Myocyte (in vitro differentiated cells): ENCODE measurements around the gene FBXO9. TPM values are rescaled to one million over a fixed set of nuclear protein-coding genes. Genes with fewer than 3 reads are reported as not detected.

Experiments
- DNase-seq: peaks from one replicate; pipeline ENCODE4 v3.0.0-alpha.2; 2012; ENCODE audit warnings: low read depth
- total RNA-seq: library from RNA; depleted of rRNA; stranded (reverse); fragments of >200 nt; gene quantifications from 2 replicates; pipeline ENCODE4 v1.2.3, GENCODE V29; 2014

Gene FBXO9
- total RNA-seq, 1 donor from 2014 or later, result 46.2 TPM

DNA sequence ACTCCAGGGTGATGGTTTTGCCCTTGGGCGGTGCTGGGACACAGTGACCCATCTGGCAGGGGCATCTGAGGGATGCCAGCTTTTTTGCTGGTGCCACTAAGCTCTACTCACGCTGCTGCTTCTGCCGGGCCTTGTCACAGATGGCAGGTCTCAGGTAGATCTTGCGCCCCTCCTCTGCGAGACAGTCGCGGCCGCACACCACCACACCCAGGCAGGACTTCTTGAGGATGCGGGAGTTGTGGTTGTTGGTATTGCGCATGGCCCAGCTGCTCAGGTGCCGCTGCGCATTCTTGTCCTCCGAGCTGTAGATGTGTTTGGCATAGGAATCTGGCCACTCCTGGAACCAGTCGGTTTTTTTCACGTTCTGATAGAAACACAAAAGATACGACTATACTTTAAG lies 68.8 kb downstream of the FBXO9 start:
- no peak for DNase-seq

GRCh38 chr6:53134601-53135235 lies 69.5 kb downstream of the FBXO9 start:
- no peak for DNase-seq

- no peak for DNase-seq
Observed at GRCh38 chr6:53136000-53136609, 70.9 kb downstream of the FBXO9 start.

- no peak for DNase-seq
Observed at GRCh38 chr6:53139841-53140413, 74.7 kb downstream of the FBXO9 start.

DNA sequence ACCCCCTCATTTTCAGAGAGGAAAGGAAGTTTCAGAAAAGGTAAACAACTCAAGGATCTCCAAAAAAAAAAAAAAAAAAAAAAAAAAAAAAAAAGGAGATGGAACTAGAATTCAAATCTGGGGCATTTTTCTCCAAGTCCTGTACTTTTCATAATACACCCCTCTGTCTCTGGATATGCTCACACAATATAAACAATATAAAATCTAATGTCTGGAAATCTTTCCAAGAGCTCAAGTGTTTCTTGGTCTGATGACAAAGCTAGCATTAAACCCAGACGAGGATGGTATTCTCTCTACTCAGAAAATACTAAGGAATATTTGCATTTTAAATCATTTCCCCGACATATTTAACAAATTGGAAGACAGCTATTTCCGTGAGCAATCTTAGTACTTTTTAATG lies 77.6 kb downstream of the FBXO9 start:
- DNase-seq, result no peak

- DNase-seq, result no peak
Observed at GRCh38 chr6:53143710-53144109, 78.5 kb downstream of the FBXO9 start.

- DNase-seq, result no peak
Observed at GRCh38 chr6:53144802-53145201, 79.6 kb downstream of the FBXO9 start.

DNA sequence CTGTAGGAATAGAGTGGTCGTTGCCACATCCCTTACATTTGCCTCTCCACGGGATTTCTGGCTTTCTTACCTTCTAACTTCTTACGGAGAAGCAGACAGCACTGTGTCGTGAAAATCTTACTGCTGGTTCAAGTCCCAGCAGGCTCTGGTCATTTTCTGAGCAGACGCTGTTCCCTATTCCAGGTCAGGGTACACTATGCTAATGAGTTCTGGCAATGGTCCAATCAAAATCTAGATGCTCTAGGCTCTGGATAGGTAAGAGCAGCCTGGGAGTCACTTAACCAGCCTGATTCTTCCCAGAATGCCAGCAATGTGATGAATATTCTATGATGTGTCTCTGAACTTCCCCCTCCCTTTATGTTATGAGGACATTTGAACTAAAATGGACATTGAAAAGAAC lies 83.5 kb downstream of the FBXO9 start, which contains the start of gene GCM1:
Gene GCM1, minus strand, starts transcription at position 158 of the 400 bp plus-strand sequence. CDS start 3,209 bp downstream, outside the sequence.
- no peak for DNase-seq

Other genes with a start within 250 kb of the FBXO9 start
- gene GSTA5, start 224.6 kb upstream of the FBXO9 start, total RNA-seq, result not detected in 2 replicates
- not detected in 2 replicates for gene GSTA3, start 155.7 kb upstream of the FBXO9 start, total RNA-seq
- 40.1 and 40.6 TPM in 2 replicates for gene GSTA4, start 70.1 kb upstream of the FBXO9 start, total RNA-seq
- 7.2 and 8.2 TPM in 2 replicates for gene CILK1, start 3.6 kb upstream of the FBXO9 start, total RNA-seq
- not detected in 2 replicates for gene GCM1, start 83.4 kb downstream of the FBXO9 start, total RNA-seq